ENCODE data around the gene C1QTNF9. TPM values are rescaled to one million over a fixed set of nuclear protein-coding genes. Genes with fewer than 3 reads are reported as not detected.
A peak's percentile ranks its signal among the peaks of the same experiment; 100 is the strongest.
"Not testable (repeated sequence)": the region's sequence is repeated elsewhere in the genome, so short reads cannot be mapped to it uniquely, and the experiment has no call there.

Gene C1QTNF9
- total RNA-seq, 1 donor from 2014 or later: not detected

DNA sequence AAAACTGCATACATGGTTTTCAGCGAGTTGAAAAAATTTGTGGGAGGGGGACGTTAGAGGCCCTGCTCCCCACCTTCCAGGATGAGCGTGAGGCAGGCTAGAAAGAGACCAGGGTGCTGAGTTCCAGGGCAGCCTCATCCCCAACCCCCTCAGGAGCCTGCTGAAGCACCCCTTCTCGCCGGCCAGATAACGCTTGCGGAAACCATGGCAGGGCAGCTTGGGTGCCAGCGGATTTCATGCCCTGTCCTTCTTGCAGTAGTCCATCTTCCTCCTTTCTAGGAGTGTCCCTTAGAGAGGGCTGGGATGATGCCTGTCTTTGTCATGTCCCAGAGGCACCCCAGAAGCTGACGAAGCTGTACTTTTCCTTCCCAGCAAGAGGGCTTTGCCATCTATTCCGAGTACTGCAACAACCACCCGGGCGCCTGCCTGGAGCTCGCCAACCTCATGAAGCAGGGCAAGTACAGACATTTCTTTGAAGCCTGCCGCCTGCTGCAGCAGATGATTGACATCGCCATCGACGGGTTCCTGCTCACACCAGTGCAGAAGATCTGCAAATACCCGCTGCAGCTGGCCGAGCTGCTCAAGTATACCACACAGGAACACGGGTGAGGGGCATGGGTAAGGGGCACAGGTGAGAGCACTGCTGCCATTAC lies 19.0 kb upstream of the C1QTNF9 start:
- Mint-ChIP-seq H3K4me1 (no peaks in the 10 kb centered on the region), H3K9me3 (no peaks in the 10 kb centered on the region), H3K27me3 (no peaks in the 10 kb centered on the region), H3K27ac (no peak overlapping the region), H3K36me3 (ENCODE audit: low read depth) (peaks cover 72% of the 10 kb centered on the region), H3K4me3 (no peak overlapping the region)
- no peak for DNase-seq
- intact Hi-C loops (cut with micrococcal nuclease): no loop called here

DNA sequence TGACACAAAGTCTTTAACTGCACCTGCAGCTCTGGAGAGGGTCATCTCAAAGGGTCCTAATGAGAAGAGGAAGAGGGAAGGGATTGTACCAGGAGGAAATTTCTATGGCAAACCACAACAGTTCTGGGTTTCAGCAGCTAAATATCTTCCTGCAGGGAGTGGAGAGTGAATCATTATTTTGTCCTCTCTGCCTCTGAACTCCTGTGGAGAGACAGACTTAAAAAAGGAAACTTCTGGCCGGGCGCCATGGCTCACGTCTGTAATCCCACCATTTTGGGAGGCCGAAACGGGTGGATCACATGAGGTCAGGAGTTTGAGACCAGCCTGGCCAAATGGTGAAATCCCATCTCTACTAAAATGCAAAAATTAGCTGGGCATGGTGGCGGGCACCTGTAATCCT lies 16.9 kb upstream of the C1QTNF9 start:
- H3K9me3 Mint-ChIP-seq: no peaks in the 10 kb centered on the region
- intact Hi-C loops (cut with micrococcal nuclease): no loop called here
- H3K4me3 Mint-ChIP-seq: no peak overlapping the region
- DNase-seq: no peak
- no peaks in the 10 kb centered on the region for H3K27me3 Mint-ChIP-seq
- H3K4me1 Mint-ChIP-seq: no peaks in the 10 kb centered on the region
- H3K27ac Mint-ChIP-seq: no peak overlapping the region
- peaks cover 74% of the 10 kb centered on the region for H3K36me3 Mint-ChIP-seq (ENCODE audit: low read depth)

DNA sequence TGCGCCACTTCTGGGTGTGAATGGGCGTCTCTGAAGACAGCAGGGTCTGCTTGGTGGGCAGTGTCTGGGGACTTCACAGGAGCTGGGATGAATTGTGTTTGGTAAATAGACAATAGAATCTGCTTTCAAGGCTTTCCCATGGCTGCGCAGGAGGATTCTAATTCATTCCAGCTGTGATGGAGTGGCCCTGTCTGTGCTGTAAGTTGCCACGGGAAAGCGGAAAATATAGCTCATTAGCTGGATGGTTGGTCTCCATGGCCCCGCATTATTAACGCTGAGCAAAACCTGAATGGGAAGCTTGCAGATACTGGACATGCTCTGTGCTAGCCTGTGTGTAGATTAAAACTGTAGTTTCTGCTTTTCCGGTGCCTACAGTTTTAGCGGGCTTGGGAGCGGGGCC lies 15.6 kb upstream of the C1QTNF9 start:
- Mint-ChIP-seq H3K4me1 (peaks cover 2% of the 10 kb centered on the region), H3K9me3 (no peaks in the 10 kb centered on the region), H3K27me3 (no peaks in the 10 kb centered on the region), H3K4me3 (no peak overlapping the region), H3K27ac (no peak overlapping the region), H3K36me3 (ENCODE audit: low read depth) (peaks cover 73% of the 10 kb centered on the region)
- intact Hi-C loops (cut with micrococcal nuclease): no loop called here
- DNase-seq: no peak

DNA sequence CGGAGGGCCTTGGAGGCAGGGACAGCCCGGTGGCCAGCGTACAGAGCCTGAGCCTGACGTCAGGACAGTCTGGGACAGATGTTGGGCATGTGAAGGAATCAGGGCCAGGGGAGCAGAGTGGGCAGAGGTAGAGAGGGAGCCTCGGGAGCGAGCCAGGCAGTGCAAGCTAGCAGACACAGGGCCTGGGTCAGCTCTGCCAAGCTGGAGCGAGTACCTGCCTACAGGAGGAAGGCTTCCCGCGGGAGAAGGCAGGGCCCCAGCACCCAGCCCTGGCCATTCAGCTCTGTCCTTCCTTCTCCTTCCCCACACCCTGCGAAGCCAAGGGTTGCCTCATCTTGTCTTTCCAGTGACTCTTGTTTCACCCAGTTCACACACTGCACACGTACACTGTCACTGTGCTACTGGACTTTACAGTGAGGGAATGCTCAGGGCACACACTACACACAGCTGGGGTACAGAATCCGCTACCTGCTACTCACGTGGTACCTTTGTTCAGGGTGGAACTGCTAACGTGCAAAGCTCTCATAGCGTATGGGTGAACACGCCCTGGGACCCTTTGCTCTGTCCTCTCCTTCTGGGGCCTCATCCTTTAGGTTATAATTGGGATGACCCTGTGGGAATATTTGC lies 9.8 kb upstream of the C1QTNF9 start:
- Mint-ChIP-seq H3K4me1 (peaks cover 2% of the 10 kb centered on the region), H3K9me3 (no peaks in the 10 kb centered on the region)
- intact Hi-C loops (cut with micrococcal nuclease): no loop called here

DNA sequence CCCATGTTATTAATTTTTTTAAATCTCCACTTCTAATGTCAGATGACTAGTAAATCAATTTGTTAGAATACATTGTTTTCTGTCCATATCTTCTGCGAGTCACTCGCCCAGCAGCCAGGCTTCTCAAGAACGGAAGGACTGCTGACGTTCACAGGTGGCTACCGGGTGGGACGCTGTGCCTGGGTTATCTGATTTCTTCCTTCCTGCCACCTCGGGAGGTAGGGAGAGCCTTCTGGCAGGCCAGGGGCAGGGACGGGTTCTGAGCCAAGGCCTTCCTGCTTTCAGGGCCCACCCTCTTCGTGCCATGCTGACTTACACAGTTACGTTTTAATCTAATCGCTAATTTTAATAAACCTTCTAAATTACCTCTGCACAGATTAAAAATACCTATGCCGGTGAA lies 7.9 kb upstream of the C1QTNF9 start:
- DNase-seq: no peak
- Mint-ChIP-seq H3K27me3 (no peaks in the 10 kb centered on the region), H3K4me3 (no peak overlapping the region), H3K4me1 (peaks cover 2% of the 10 kb centered on the region), H3K9me3 (no peaks in the 10 kb centered on the region), H3K27ac (no peak overlapping the region), H3K36me3 (ENCODE audit: low read depth) (peaks cover 77% of the 10 kb centered on the region)
- intact Hi-C loops (cut with micrococcal nuclease): no loop called here

More for the DNA sequence above, 9.8 kb upstream of the C1QTNF9 start:
- Mint-ChIP-seq H3K27me3 (no peaks in the 10 kb centered on the region), H3K36me3 (ENCODE audit: low read depth) (peaks cover 76% of the 10 kb centered on the region), H3K4me3 (no peak overlapping the region), H3K27ac (peak overlapping the region; percentile 66)
- DNase-seq: no peak

DNA sequence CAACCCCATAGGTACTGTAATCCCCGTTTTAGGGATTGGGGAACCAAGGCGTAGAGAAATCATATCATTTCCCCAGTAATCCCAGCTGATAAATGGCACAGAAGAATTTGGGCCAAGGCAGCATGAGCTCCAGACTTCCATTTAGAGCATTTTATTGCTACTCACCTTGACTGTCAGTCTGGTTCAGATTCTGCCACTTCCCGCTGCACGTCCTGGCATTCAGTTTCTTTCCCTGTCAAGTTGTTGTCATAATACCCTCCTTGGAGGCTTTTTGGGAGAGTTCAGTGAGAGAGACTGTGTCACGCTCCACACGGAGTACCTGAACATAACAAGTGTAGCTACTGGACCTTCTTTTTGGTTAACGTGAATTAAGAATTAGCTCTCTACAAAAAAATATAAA lies 7.5 kb upstream of the C1QTNF9 start:
- no peak overlapping the region for H3K27ac Mint-ChIP-seq
- H3K27me3 Mint-ChIP-seq: no peaks in the 10 kb centered on the region
- no peak overlapping the region for H3K4me3 Mint-ChIP-seq
- H3K4me1 Mint-ChIP-seq: peaks cover 2% of the 10 kb centered on the region
- intact Hi-C loops (cut with micrococcal nuclease): no loop called here
- no peak for DNase-seq
- H3K36me3 Mint-ChIP-seq (ENCODE audit: low read depth): peaks cover 72% of the 10 kb centered on the region
- no peaks in the 10 kb centered on the region for H3K9me3 Mint-ChIP-seq

DNA sequence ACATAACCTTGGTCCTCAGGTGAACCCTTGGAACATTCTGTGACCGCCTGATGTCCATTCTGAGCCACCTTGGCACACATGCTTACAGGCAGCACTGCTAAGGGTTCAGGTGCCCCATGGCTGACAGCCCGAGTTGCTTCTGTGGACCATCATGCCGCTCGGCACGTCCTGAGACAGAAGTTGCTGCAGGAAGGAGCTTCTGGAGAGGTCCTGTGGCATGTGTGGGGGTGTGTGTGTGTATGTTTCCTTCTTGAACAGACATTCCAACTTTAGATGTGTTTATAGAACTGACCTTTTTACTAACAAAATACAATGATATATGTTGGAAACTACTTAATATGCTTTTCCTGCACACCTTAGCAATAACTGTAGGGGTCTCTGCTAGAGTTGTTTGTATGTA lies 4.8 kb upstream of the C1QTNF9 start:
- no peak for DNase-seq
- no peak overlapping the region for H3K27ac Mint-ChIP-seq
- H3K27me3 Mint-ChIP-seq: no peaks in the 10 kb centered on the region
- no peaks in the 10 kb centered on the region for H3K4me1 Mint-ChIP-seq
- no peaks in the 10 kb centered on the region for H3K9me3 Mint-ChIP-seq
- peaks cover 51% of the 10 kb centered on the region for H3K36me3 Mint-ChIP-seq (ENCODE audit: low read depth)
- no peak overlapping the region for H3K4me3 Mint-ChIP-seq
- intact Hi-C loops (cut with micrococcal nuclease): no loop called here

DNA sequence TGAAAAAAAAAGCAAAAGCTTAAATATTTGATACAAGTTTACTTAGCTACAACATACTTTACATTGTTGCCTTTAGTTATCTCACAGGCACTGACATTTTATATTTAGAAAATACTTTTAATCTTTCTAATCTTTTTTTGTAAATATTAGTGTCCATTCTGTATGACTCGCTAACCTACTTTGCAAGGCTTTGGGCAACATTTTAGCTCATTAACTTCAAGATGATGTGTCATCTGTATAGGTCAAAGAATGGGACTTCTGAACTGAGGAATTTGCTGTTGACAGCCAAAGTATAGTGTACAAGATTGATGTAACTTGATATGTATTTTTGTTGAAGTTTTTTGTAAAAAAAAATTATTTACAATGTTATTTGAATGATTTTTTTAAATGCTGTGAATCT lies 2.7 kb upstream of the C1QTNF9 start:
- Mint-ChIP-seq H3K27me3 (no peaks in the 10 kb centered on the region), H3K4me3 (no peak overlapping the region), H3K36me3 (ENCODE audit: low read depth) (peaks cover 34% of the 10 kb centered on the region), H3K27ac (no peak overlapping the region), H3K4me1 (no peaks in the 10 kb centered on the region), H3K9me3 (no peaks in the 10 kb centered on the region)
- intact Hi-C loops (cut with micrococcal nuclease): no loop called here
- DNase-seq: no peak

DNA sequence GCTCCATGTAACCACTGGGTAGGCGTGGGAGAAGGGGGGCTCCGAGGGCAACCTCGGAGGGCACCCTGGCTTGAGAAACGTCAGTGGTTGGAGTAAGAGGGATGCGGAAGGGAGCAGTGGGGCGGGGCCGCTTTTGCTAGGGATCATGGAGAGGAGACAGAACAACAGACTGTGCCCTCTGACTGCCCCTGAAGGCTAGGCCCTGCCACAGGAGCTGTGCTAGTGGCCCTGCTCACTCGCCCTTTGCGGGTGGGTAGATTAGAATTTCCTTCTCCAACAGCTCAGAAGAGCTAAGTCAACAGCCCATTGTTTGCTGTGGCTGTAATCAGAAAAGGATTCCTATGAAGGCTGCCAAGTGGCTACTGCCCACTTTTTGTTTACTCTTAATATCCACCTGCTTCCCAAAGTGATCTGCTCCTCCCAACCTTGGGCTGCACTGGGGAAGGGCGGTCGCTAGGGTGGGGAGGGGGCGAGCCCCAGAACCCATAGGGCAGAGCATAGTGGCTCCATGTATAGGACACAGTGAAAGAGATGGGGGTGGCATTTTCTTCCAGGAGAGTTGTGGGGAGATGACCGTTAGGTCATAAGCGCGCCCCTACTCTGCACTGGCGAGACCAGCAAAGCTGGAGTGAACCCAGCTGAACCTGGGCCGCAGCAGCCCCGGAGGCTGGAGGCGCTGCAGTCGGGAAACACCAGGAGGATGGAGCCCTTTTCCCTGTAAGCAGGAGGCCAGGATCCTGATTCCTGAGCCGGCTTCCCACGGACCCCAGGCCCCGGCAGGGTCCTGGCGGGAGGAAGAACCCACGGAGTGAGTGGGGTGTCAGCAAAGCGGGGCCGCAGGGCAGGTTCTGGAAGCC lies 1.9 kb upstream of the C1QTNF9 start:
- Mint-ChIP-seq H3K4me1 (no peaks in the 10 kb centered on the region), H3K36me3 (ENCODE audit: low read depth) (peaks cover 31% of the 10 kb centered on the region), H3K4me3 (no peak overlapping the region), H3K27me3 (peaks cover 2% of the 10 kb centered on the region), H3K27ac (no peak overlapping the region), H3K9me3 (no peaks in the 10 kb centered on the region)
- intact Hi-C loops (cut with micrococcal nuclease): no loop called here
- DNase-seq: no peak

DNA sequence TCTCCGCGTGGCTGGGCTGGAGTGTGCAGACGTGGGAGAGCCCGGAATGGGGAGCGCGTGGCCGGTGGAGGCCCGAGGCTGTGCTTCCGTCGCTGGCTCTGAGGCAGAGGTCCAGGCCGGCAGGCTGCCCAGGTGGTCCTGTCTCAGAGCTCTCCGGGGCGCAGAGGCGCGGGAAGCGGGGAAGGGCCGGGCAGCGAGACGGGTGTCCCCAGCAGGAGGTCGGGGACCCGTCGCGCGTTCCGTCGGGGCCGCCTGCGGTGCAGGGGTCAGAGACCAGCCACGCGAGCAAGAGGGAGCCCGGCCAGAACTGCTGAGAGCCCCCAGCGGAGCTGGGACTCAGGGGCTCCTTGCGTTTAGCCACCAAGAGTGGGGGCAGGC lies 1.3 kb upstream of the C1QTNF9 start:
- DNase-seq: no peak
- Mint-ChIP-seq H3K27ac (no peak overlapping the region), H3K36me3 (ENCODE audit: low read depth) (peaks cover 26% of the 10 kb centered on the region), H3K4me3 (no peak overlapping the region), H3K9me3 (no peaks in the 10 kb centered on the region), H3K27me3 (peaks cover 2% of the 10 kb centered on the region), H3K4me1 (no peaks in the 10 kb centered on the region)
- intact Hi-C loops (cut with micrococcal nuclease): no loop called here

DNA sequence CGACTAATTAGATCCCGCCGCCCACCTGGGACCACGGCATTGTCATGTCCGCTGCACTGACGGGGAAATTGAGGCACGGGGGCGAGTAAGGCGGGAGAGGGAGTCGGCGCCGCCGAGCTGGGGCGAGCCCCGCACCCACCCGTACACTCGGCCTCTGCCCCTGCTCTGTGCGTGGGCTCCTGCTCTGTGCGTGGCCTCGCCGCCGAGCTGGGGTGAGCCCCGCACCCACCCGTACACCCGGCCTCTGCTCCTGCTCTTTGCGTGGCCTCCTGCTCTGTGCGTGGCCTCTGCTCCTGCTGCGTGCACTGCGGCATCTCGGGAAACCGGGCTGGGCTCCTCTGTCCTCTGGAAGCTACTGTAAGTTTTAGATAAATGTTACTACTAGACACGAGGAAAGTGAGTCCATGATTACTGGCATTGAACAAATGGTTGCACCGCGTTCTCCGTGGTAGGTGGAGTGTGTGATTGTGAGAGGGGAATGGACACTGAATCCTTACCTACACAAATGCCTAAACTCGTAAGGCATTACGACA lies 826 bp upstream of the C1QTNF9 start:
- H3K4me1 Mint-ChIP-seq: no peaks in the 10 kb centered on the region
- peaks cover 21% of the 10 kb centered on the region for H3K36me3 Mint-ChIP-seq (ENCODE audit: low read depth)
- no peaks in the 10 kb centered on the region for H3K9me3 Mint-ChIP-seq
- DNase-seq: no peak
- H3K27me3 Mint-ChIP-seq: peaks cover 4% of the 10 kb centered on the region
- no peak overlapping the region for H3K27ac Mint-ChIP-seq
- intact Hi-C loops (cut with micrococcal nuclease): no loop called here
- H3K4me3 Mint-ChIP-seq: no peak overlapping the region

DNA sequence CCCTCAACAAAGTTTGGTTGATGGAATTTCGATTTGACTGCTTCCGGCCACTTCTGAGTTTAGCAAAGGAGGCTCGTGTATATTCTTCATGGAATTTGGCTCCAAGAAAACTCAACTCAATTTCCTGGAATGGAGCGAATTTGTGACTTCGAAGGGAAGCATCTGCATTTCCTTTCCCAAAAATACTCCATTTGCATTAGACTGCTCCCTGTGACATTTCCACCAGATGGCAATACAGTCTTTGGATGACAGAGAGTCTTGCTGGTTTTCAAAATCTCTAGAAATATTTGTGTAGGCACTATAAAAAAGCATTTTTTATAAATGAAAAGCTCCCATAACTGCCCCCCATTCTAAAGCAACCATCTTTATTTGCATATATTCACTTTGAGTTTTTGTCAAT lies 4.1 kb downstream of the C1QTNF9 start:
- Mint-ChIP-seq H3K36me3 (ENCODE audit: low read depth) (no peaks in the 10 kb centered on the region), H3K9me3 (no peaks in the 10 kb centered on the region), H3K27ac (no peak overlapping the region), H3K4me1 (no peaks in the 10 kb centered on the region), H3K27me3 (peaks cover 10% of the 10 kb centered on the region), H3K4me3 (no peak overlapping the region)
- no peak for DNase-seq
- intact Hi-C loops (cut with micrococcal nuclease): loop anchor here (5.0 kb wide), 1 partner anchor 244 kb away; no protein-coding TSS in a partner anchor

DNA sequence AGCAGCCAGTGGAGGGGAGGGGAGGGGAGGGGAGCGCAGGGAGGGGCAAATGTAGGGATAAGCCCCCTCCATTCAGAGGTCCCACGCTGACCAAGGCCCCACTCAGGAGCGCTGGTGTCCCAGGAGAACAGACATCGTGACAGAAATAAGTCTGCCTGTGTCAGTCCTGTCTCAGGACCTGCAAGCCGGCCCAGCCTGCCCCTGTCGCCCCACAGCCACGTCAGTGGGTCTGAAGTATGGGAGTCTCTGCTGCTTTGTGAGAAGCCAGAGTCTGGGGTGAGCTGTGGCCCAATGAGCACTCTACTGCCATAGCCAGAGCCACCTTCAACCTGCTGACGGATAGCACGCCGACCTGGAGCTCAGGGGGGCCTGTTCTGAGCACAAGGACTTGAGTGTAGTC lies 8.5 kb downstream of the C1QTNF9 start:
- DNase-seq; H3K4me1 Mint-ChIP-seq; H3K27ac Mint-ChIP-seq; H3K9me3 Mint-ChIP-seq; intact Hi-C loops (cut with micrococcal nuclease); H3K4me3 Mint-ChIP-seq; H3K36me3 Mint-ChIP-seq (ENCODE audit: low read depth): not testable (repeated sequence)
- peaks cover 11% of the 10 kb centered on the region for H3K27me3 Mint-ChIP-seq

DNA sequence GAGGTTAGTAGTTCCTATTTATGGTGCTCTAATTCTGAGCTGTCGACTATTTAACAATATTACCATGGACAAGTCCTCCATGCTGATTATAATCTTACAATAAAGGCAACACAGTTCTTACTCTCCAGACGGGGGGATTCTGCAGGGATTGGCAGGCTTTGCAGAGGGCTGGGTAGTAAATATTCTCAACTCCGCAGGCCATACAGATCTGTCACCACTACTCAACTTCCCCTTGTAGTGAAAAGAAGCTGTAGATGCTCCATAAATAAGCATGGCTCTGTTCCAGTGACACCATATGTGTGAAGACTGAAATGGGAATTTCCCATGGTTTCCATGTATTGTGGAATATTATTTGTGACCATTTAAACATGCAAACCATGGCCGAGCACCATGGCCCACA lies 9.5 kb downstream of the C1QTNF9 start:
- H3K36me3 Mint-ChIP-seq (ENCODE audit: low read depth); H3K27ac Mint-ChIP-seq; intact Hi-C loops (cut with micrococcal nuclease); H3K4me3 Mint-ChIP-seq; H3K9me3 Mint-ChIP-seq; H3K4me1 Mint-ChIP-seq; DNase-seq: not testable (repeated sequence)
- peaks cover 12% of the 10 kb centered on the region for H3K27me3 Mint-ChIP-seq

Measured in activated CD4-positive, alpha-beta T cell treated with anti-CD3 and anti-CD28 coated beads, Interleukin-2, amount 10 ng/mL, durations not matched to agents 24 days and 14 days (primary cell).